OCI-LY3 (cell line): ENCODE results near the gene CHN1.

Source experiments
- CTCF ChIP-seq: fragments of 200-600, 300-600 bp; sonication (generic); IDR thresholded peaks from 2 replicates; pipeline ENCODE4 v1.5.1; 2014; ENCODE audit warnings: antibody characterized with exemption, low read length, low read depth
- EZH2phosphoT487 ChIP-seq: fragments of 200-600 bp; shearing (Covaris generic); IDR thresholded peaks from 2 replicates; pipeline ENCODE4 v1.6.1; 2018; ENCODE audit warnings: antibody characterized with exemption, mixed run types, low read depth

GRCh38 chr2:175010848-175011254, 5.7 kb upstream of the CHN1 start:
- no peak for TF ChIP-seq CTCF
- no peak for TF ChIP-seq EZH2phosphoT487
